Tibial nerve (tissue), 4 donors: Measurements from ENCODE around the gene XCR1. TPM values are rescaled to one million over a fixed set of nuclear protein-coding genes. Genes with fewer than 3 reads are reported as not detected.

ENCODE experiments used
- DNase-seq, 2 donors: peaks; one replicate each; pipeline ENCODE4 v3.0.0-alpha.2; 2019; ENCODE audit warnings: low spot score in 2 of 2
- H3K27ac ChIP-seq, 4 donors: fragments of 200-600 bp; sonication (generic) in 3 of 4; one replicate each; pipeline ENCODE4 v1.5.1; 2017 to 2019; ENCODE audit warnings: mild to moderate bottlenecking in 1 of 4
- H3K27me3 ChIP-seq, 2 donors: fragments of 200-600 bp; sonication (generic) in 1 of 2; one replicate each; pipeline versions ENCODE4 v1.5.1 to v1.6.0; 2017 to 2019
- H3K36me3 ChIP-seq, 3 donors: fragments of 200-600 bp; sonication (generic); one replicate each; pipeline ENCODE4 v1.5.1; 2018 to 2019
- H3K4me1 ChIP-seq, 4 donors: fragments of 200-600 bp; sonication (generic) in 3 of 4; one replicate each; pipeline ENCODE4 v1.5.1; 2017 to 2019
- H3K4me3 ChIP-seq, 4 donors: fragments of 200-600 bp; sonication (generic) in 3 of 4; one replicate each; pipeline ENCODE4 v1.5.1; 2017 to 2019; ENCODE audit warnings: mild to moderate bottlenecking in 1 of 4, moderate library complexity in 1 of 4
- H3K9me3 ChIP-seq, 4 donors: fragments of 200-600 bp; sonication (generic) in 3 of 4; one replicate each; pipeline ENCODE4 v1.5.1; 2017 to 2019
- CTCF ChIP-seq, 5 experiments: fragments of 200-600 bp in 3 of 5; fragments of 450-650 bp in 2 of 5; sonication (generic) in 3 of 5; IDR thresholded peaks; one replicate each; pipeline ENCODE4 v1.5.1; 2016 to 2019; ENCODE audit warnings: antibody characterized with exemption in 5 of 5, mild to moderate bottlenecking in 3 of 5, moderate library complexity in 2 of 5
- EP300 ChIP-seq, 2 donors: sonication (generic); formaldehyde crosslinking; IDR thresholded peaks; one replicate each; pipeline ENCODE4 v1.6.1; 2017; ENCODE audit warnings: antibody characterized with exemption in 2 of 2, mild to moderate bottlenecking in 1 of 2
- POLR2A ChIP-seq, 2 donors: fragments of 450-650 bp; IDR thresholded peaks; one replicate each; pipeline ENCODE4 v1.6.1; 2017; ENCODE audit warnings: antibody characterized with exemption in 2 of 2, mild to moderate bottlenecking in 2 of 2, moderate library complexity in 2 of 2
- WGBS, 2 donors: methylation state at CpG; one replicate each; pipeline ENCODE4 v1.1.5; 2018; 5-methylcytosine and 5-hydroxymethylcytosine counted together
- total RNA-seq, 4 donors: library from RNA; depleted of rRNA; stranded (reverse); fragments of >200 nt; gene quantifications; one replicate each; pipeline ENCODE4 v1.1.0, GENCODE V29; 2016

The XCR1 gene
- total RNA-seq, 4 donors from 2014 or later, result not detected

GRCh38 chr3:45968706-45969105, 58.6 kb downstream of the XCR1 start:
- H3K27me3 ChIP-seq, result no peaks in the 10 kb centered on the region
- no peaks in the 10 kb centered on the region for H3K9me3 ChIP-seq
- no peaks in the 10 kb centered on the region for H3K4me1 ChIP-seq
- peaks cover 3 to 98% (median 56%) of the 10 kb centered on the region in 3 donors for H3K36me3 ChIP-seq
- no peak overlapping the region for H3K4me3 ChIP-seq
- no peak overlapping the region for H3K27ac ChIP-seq
- 69 to 72% methylated on average over 2 of the region's 2 CpGs for WGBS, 2 donors
- no peak for DNase-seq
- TF ChIP-seq CTCF (IDR thresholded peaks at IDR 0.05), result no peak
- no peak for TF ChIP-seq EP300 (IDR thresholded peaks at IDR 0.05)
- TF ChIP-seq POLR2A (IDR thresholded peaks at IDR 0.05), result no peak

DNA sequence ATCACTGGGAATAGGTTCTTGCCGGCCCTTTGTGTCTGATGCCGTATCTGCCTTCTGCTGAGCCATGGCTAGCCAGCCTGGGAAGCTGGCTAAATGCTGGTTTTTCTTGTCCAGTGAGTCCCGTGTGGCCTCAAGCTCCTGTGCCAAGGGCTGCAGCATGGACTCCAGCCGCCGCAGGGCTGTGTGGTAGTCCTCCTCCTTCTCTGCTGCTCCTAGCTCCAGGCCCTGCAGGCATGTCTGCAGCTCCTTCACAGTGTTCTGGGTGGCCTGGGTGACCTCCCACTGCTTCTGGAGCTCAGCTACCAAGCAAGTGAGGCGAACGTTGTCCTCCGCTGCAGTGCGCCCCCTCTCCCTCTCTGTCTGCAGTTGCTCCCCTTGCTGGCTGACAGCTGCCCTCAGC, 59.1 kb downstream of the XCR1 start:
- WGBS, 2 donors, result 82 to 86% methylated on average over 7 to 9 of the region's 9 CpGs
- no peaks in the 10 kb centered on the region for H3K4me1 ChIP-seq
- no peak for TF ChIP-seq POLR2A (IDR thresholded peaks at IDR 0.05)
- no peak for TF ChIP-seq CTCF (IDR thresholded peaks at IDR 0.05)
- no peak for TF ChIP-seq EP300 (IDR thresholded peaks at IDR 0.05)
- H3K36me3 ChIP-seq, result peaks cover 3 to 98% (median 59%) of the 10 kb centered on the region in 3 donors
- H3K27me3 ChIP-seq, result no peaks in the 10 kb centered on the region
- no peak overlapping the region for H3K27ac ChIP-seq
- H3K9me3 ChIP-seq, result no peaks in the 10 kb centered on the region
- no peak for DNase-seq
- H3K4me3 ChIP-seq, result no peak overlapping the region

DNA sequence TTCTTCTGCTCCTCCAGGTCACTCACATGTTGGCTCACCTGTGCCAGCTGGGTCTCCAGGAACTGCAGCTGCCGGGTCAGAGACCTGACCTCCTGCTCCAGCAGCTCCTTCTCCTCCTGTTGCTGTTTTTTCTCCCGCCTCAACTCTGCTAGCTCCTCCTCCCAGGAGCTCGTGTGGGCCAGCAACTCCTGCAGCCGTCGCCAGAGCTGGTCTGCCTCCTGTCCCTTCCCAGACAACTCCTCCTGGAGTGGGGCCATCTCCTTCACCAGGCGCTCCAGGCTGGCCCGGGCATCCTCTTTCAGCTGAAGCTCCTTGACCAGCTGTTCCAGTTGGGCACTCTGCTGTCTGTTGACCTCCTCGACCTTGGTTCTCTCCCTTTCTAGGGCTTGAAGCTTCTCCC, 59.6 kb downstream of the XCR1 start:
- Histone ChIP-seq H3K36me3 (peaks cover 3 to 98% (median 56%) of the 10 kb centered on the region in 3 donors), H3K27ac (no peak overlapping the region), H3K4me3 (no peak overlapping the region), H3K27me3 (no peaks in the 10 kb centered on the region), H3K4me1 (no peaks in the 10 kb centered on the region), H3K9me3 (no peaks in the 10 kb centered on the region)
- TF ChIP-seq EP300 (IDR thresholded peaks at IDR 0.05) (no peak), POLR2A (IDR thresholded peaks at IDR 0.05) (no peak), CTCF (IDR thresholded peaks at IDR 0.05) (no peak)
- 75 to 80% methylated on average over 8 of the region's 8 CpGs for WGBS, 2 donors
- no peak for DNase-seq

Other genes starting within 250 kb of the XCR1 start
- gene SLC6A20, start 230.9 kb downstream of the XCR1 start, total RNA-seq, result 10 to 100 TPM; 13.4 to 26.1 (median 21.5) TPM
- gene LZTFL1, start 185.4 kb downstream of the XCR1 start, total RNA-seq, result 10 to 100 TPM; 12.6 to 32.2 (median 21.3) TPM
- under 1 TPM in 1 of 4 donors, not detected in 3; 0.78 TPM for gene CCR9, start 140.9 kb downstream of the XCR1 start, total RNA-seq
- 1 to 10 TPM in 2 of 4 donors, under 1 TPM in 1, not detected in 1; 0.87 to 2.7 (median 2.1) TPM for gene CXCR6, start 84.0 kb downstream of the XCR1 start, total RNA-seq
- gene FYCO1, start 31.7 kb downstream of the XCR1 start, total RNA-seq, result 10 to 100 TPM; 61.7 to 85.2 (median 67.9) TPM
- 10 to 100 TPM in 1 of 4 donors, 1 to 10 TPM in 3; 4.0 to 25.2 (median 8.6) TPM for gene CCR1, start 180.8 kb upstream of the XCR1 start, total RNA-seq
- gene CCR3, start 215.0 kb upstream of the XCR1 start, total RNA-seq, result not detected